A673 (cell line): ENCODE data around the gene UNG. TPM values are rescaled to one million over a fixed set of nuclear protein-coding genes. Genes with fewer than 3 reads are reported as not detected.

Experiments used
- BruUV-seq: library from RNA; stranded (reverse); fragments of 400-500 nt; replicated peaks from 2 replicates; lab custom pipeline; 2021; lab: Mats Ljungman, UMichigan
- CTCF ChIA-PET: fragments of 300-600 bp; sonication (Branson Sonifier 250); formaldehyde crosslinking; loops from one replicate; lab custom pipeline; 2022; ENCODE audit warnings: antibody characterized with exemption; lab: Charles Lee
- POLR2A ChIA-PET: fragments of 300-600 bp; sonication (Branson Sonifier 250); formaldehyde crosslinking; loops from one replicate; lab custom pipeline; 2022; ENCODE audit warnings: antibody characterized with exemption; ENCODE audit not compliant: low non-redundant PET; lab: Charles Lee
- DNase-seq: peaks from one replicate; pipeline ENCODE4 v3.0.0-alpha.2; 2015; ENCODE audit warnings: low spot score
- H3K27ac ChIP-seq: fragments of 200-600 bp; sonication (generic); 2 replicates; pipeline ENCODE4 v1.5.1; 2016; ENCODE audit warnings: mixed run types, low read depth, mild to moderate bottlenecking, mixed read lengths, antibody characterized with exemption, low read length; ENCODE audit not compliant: poor library complexity, severe bottlenecking
- H3K27me3 ChIP-seq: fragments of 200-600 bp; sonication (generic); replicated peaks from 2 replicates; pipeline ENCODE4 v1.6.1; 2017; ENCODE audit warnings: mixed run types, low read depth, mild to moderate bottlenecking, mixed read lengths, antibody characterized with exemption, low read length; ENCODE audit not compliant: insufficient read depth, poor library complexity
- H3K36me3 ChIP-seq: fragments of 200-600 bp; sonication (generic); 2 replicates; pipeline ENCODE4 v1.6.1; 2016; ENCODE audit warnings: mixed run types, mild to moderate bottlenecking, mixed read lengths, antibody characterized with exemption, low read length; ENCODE audit not compliant: insufficient read depth, poor library complexity, severe bottlenecking
- H3K4me1 ChIP-seq: fragments of 200-600 bp; sonication (generic); 2 replicates; pipeline ENCODE4 v1.6.1; 2017; ENCODE audit warnings: mixed run types, mild to moderate bottlenecking, mixed read lengths, antibody characterized with exemption, low read length; ENCODE audit not compliant: insufficient read depth, poor library complexity, severe bottlenecking
- H3K4me3 ChIP-seq: fragments of 200-600 bp; sonication (generic); 2 replicates; pipeline ENCODE4 v1.5.1; 2016; ENCODE audit warnings: low read depth, mixed run types, mild to moderate bottlenecking, mixed read lengths, low read length; ENCODE audit not compliant: poor library complexity, severe bottlenecking
- H3K9me3 ChIP-seq: fragments of 200-600 bp; sonication (generic); 2 replicates; pipeline ENCODE4 v1.6.1; 2016; ENCODE audit warnings: mixed run types, low read depth, mild to moderate bottlenecking, mixed read lengths, antibody characterized with exemption, low read length; ENCODE audit not compliant: poor library complexity, severe bottlenecking
- CTCF ChIP-seq: fragments of 300-800, 200-600 bp; sonication (generic); conservative IDR thresholded peaks from 2 replicates; pipeline ENCODE4 v1.5.1; 2017; ENCODE audit warnings: low read depth, mild to moderate bottlenecking, antibody characterized with exemption, low read length, moderate library complexity, mixed read lengths
- EZH2 ChIP-seq: fragments of 200-600 bp; sonication (generic); IDR thresholded peaks from 2 replicates; pipeline ENCODE4 v1.6.1; 2017; ENCODE audit warnings: borderline replicate concordance, low read depth, mild to moderate bottlenecking, mixed read lengths, antibody characterized with exemption, low read length; ENCODE audit not compliant: poor library complexity, severe bottlenecking
- intact Hi-C: fragments of 100-400 bp; cut with micrococcal nuclease; formaldehyde crosslinking; loops from one replicate; pipeline ENCODE4 v1.10.0; 2022; ENCODE audit not compliant: unreplicated experiment
- total RNA-seq: library from RNA; stranded (reverse); gene quantifications from 2 replicates; pipeline ENCODE4 v1.2.3, GENCODE V29; 2021

The UNG gene
- total RNA-seq, 1 experiment from 2014 or later: 58.5 TPM

DNA sequence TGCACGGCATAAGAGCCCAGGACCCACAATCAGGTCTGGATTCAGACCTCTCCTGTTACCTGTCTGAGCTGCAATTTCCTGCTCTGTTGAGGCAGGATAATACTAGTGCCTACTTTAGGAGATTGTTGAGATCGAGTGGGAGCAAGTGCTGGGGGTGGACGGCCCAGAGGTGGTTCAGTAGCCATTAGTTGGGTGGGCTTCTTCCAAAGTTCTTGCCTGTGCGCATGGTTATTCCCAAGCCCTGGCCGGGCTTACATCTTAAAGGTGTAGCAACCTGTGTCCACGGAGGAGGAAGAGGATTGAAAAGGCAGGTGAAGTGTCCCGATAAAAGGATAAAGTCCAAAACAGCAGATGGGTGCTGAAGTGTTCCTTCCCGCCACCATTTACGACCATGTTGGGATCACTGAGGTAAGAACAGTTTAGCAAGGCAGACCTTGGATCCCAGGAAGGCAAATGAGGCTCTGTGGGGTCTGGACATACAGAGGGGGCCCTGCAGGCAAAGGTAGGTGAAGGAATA, 52.8 kb downstream of the UNG start:
- Histone ChIP-seq H3K4me1 (peaks cover 5% of the 10 kb centered on the region), H3K27ac (no peak overlapping the region), H3K27me3 (no peaks in the 10 kb centered on the region), H3K4me3 (no peak overlapping the region), H3K9me3 (no peaks in the 10 kb centered on the region), H3K36me3 (no peaks in the 10 kb centered on the region)
- no peak for DNase-seq
- no TSS peak for BruUV-seq
- no peak for TF ChIP-seq CTCF
- intact Hi-C loops: no loop called here
- POLR2A ChIA-PET: no interaction called here
- CTCF ChIA-PET: interaction anchor here (0.6 kb wide), 1 partner anchor 38 kb away, joined by 5 read pairs; no protein-coding TSS in a partner anchor

- intact Hi-C loops: no loop called here
- H3K36me3 ChIP-seq: no peaks in the 10 kb centered on the region
- peaks cover 5% of the 10 kb centered on the region for H3K4me1 ChIP-seq
- BruUV-seq: no TSS peak
- TF ChIP-seq CTCF: no peak
- no peak for TF ChIP-seq EZH2
- H3K9me3 ChIP-seq: no peaks in the 10 kb centered on the region
- ChIA-PET POLR2A (no interaction called here), CTCF (no interaction called here)
- no peak for DNase-seq
- H3K27me3 ChIP-seq: no peaks in the 10 kb centered on the region
- no peak overlapping the region for H3K27ac ChIP-seq
- H3K4me3 ChIP-seq: no peak overlapping the region
Observed at GRCh38 chr12:109151457-109151856, 54.1 kb downstream of the UNG start.

- TF ChIP-seq CTCF (no peak), EZH2 (no peak)
- intact Hi-C loops: no loop called here
- BruUV-seq: no TSS peak
- peak overlapping the region; percentile 65 for H3K4me3 ChIP-seq
- no peak overlapping the region for H3K27ac ChIP-seq
- POLR2A ChIA-PET: no interaction called here
- CTCF ChIA-PET: interaction anchor here (0.6 to 0.7 kb wide), 2 partner anchors 42 to 622 kb away, joined by 3 to 6 read pairs; no protein-coding TSS in a partner anchor
- DNase-seq: no peak
- no peaks in the 10 kb centered on the region for H3K27me3 ChIP-seq
- H3K9me3 ChIP-seq: no peaks in the 10 kb centered on the region
- peaks cover 5% of the 10 kb centered on the region for H3K4me1 ChIP-seq
- H3K36me3 ChIP-seq: no peaks in the 10 kb centered on the region
Observed at GRCh38 chr12:109153821-109154441, 56.5 kb downstream of the UNG start.
